D341Med (cell line): ENCODE data around the gene KIR3DL3.
"Not testable (repeated sequence)": the region's sequence is repeated elsewhere in the genome, so short reads cannot be mapped to it uniquely, and the experiment has no call there.

Experiments
- DNase-seq: peaks from one replicate; pipeline ENCODE4 v3.0.0; 2012; ENCODE audit warnings: low spot score

Gene KIR3DL3

DNA sequence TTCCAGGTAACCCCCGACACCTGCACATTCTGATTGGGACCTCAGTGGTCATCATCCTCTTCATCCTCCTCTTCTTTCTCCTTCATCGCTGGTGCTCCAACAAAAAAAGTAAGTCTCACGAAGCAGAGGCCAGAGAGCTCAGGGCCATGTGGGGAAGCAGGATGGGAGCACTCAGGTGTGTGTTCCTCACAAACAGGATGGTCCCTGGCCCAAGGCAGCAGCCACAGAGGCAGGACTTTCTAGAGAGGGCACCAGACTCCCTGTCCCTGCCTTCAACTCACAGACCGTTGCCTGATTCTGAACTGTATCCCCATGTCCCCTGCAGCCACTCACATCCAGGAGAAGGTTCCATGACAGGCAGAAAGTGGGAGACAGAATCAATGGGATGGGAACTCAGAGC lies 58.7 kb downstream of the KIR3DL3 start:
- not testable (repeated sequence) for DNase-seq
